Psoas muscle (tissue), 8 donors: ENCODE data around the gene ADGRE1. TPM values are rescaled to one million over a fixed set of nuclear protein-coding genes. Genes with fewer than 3 reads are reported as not detected.
"Not testable (repeated sequence)": the region's sequence is repeated elsewhere in the genome, so short reads cannot be mapped to it uniquely, and the experiment has no call there.

Experiments used
- ATAC-seq, 4 donors: fragments of 200-7000 bp; cut with Tn5 transposase; one replicate each; pipeline ENCODE4 v1.9.1; 2020; ENCODE audit warnings: moderate library complexity in 3 of 4, mild to moderate bottlenecking in 2 of 4
- DNase-seq, 2 donors: peaks; one replicate each; pipeline ENCODE4 v3.0.0-alpha.2; 2020
- H3K27ac ChIP-seq: fragments of 200-600 bp; one replicate; pipeline ENCODE4 v1.8.0; 2022
- H3K27me3 ChIP-seq, 3 donors: fragments of 200-600 bp in 1 of 3; one replicate each; pipeline versions ENCODE4 v1.6.1 to v1.8.0; 2013 to 2022; ENCODE audit warnings: low read length in 2 of 3, mild to moderate bottlenecking in 2 of 3, moderate library complexity in 1 of 3; ENCODE audit not compliant: insufficient read depth in 3 of 3
- H3K36me3 ChIP-seq, 2 donors: fragments of 200-600 bp in 1 of 2; one replicate each; pipeline versions ENCODE4 v1.6.1 to v1.8.0; 2013 to 2022; ENCODE audit warnings: low read depth in 1 of 2, mild to moderate bottlenecking in 1 of 2, moderate library complexity in 1 of 2; ENCODE audit not compliant: insufficient read depth in 1 of 2
- H3K4me1 ChIP-seq: fragments of 200-600 bp; one replicate; pipeline ENCODE4 v1.8.0; 2022
- H3K4me3 ChIP-seq: fragments of 200-600 bp; one replicate; pipeline ENCODE4 v1.8.0; 2022; ENCODE audit warnings: mild to moderate bottlenecking
- H3K9me3 ChIP-seq: fragments of 200-600 bp; one replicate; pipeline ENCODE4 v1.8.0; 2022
- whole genome bisulfite sequencing, 3 donors: extraction: QIAGEN DNeasy Blood & Tissue Kit; methylation state at CpG; one replicate each; pipeline versions ENCODE4 v1.1.6 to v1.1.7; 2013; 5-methylcytosine and 5-hydroxymethylcytosine counted together
- intact Hi-C, 2 donors: fragments of 100-400 bp; cut with DNase I; formaldehyde crosslinking; loops; one replicate each; pipeline versions ENCODE4 v1.11.0 to v1.14.2; 2022
- polyA plus RNA-seq, 3 donors: library from polyadenylated mRNA; stranded (reverse); fragments of 200-250 nt; gene quantifications; one replicate each; pipeline ENCODE4 v1.2.3, GENCODE V29; 2013
- total RNA-seq, 4 donors: library from RNA; stranded (reverse); fragmentation: NEBNext Ultra II Directional in 2 of 4; extraction: Animal tissue kit (Norgen Biotek cat#: 25700) in 2 of 4; gene quantifications; one replicate each; pipeline versions ENCODE4 v1.2.1 to v1.2.4, GENCODE V29; 2021 to 2023
- TF ChIP-seq, protein P1 (sequence below): fragments of 200-600 bp; IDR thresholded peaks from one replicate; pipeline ENCODE4 v1.8.0; 2022; ENCODE audit warnings: antibody characterized with exemption
- donor health status: healthy with polysubstance abuse.
- donor health status: DM: no; HTN: no; CAD: no; lungs with moderate emphysema.
- donor health status: Bipolar disorder and iron deficiency.
- donor health status: healthy.
- donor health status: DM: yes; HTN: yes; CAD: no.
- donor health status: DM: no; HTN: no; CAD: no.
- donor health status: DM: no; HTN: no; CAD: no.
- donor health status: DM: yes; HTN: yes; CAD: no.

Gene ADGRE1
- total and polyA plus RNA-seq, 7 donors: 0.03 to 0.42 (median 0.22) TPM; not detected in 3

DNA sequence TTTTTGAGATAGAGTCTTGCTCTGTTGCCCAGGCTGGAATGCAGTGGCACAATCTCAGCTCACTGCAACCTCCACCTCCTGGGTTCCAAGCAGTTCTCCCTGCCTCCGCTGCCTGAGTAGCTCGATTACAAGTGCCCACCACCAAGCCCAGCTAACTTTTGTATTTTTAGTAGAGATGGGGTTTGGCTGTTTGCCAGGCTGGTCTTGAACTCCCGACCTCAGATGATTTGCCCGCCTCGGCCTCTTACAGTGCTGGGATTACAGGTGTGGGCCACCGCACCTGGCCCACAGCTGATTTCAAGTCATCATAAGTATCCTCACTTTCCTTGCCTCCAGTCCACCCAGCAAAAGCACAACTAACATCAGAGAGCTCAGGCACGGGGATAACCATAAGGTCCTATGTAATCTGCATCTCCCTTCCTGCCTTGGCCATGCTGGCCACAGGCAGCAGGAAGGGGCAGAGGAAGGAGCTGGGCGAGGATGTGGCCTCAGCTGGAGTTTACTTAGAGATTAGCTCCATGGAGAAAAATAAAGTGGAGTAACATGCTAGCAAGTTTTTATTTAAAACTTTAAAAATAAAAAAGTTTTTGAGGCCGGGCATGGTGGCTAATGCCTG, 22.9 kb upstream of the ADGRE1 start:
- no peaks in the 10 kb centered on the region for H3K4me1 ChIP-seq
- DNase-seq: no peak
- WGBS, 3 donors: 55 to 66% (median 57%) methylated on average over 9 of the region's 9 CpGs

GRCh38 chr19:6865849-6866248, 21.5 kb upstream of the ADGRE1 start:
- intact Hi-C loops: loop anchor here (2.0 to 10.0 kb wide), 3 partner anchors 231 to 347 kb away; partner anchors contain the start of gene TNFSF9 (in 1 of the 2)
- peaks cover 0 to 5% (median 0%) of the 10 kb centered on the region in 3 donors for H3K27me3 ChIP-seq

More for the DNA sequence above, 22.9 kb upstream of the ADGRE1 start:
- Histone ChIP-seq H3K36me3 (no peaks in the 10 kb centered on the region), H3K9me3 (no peaks in the 10 kb centered on the region), H3K27me3 (peaks cover 0 to 5% (median 0%) of the 10 kb centered on the region in 3 donors), H3K27ac (no peak overlapping the region), H3K4me3 (no peak overlapping the region)
- no peak for ATAC-seq
- TF ChIP-seq, protein P1, sequence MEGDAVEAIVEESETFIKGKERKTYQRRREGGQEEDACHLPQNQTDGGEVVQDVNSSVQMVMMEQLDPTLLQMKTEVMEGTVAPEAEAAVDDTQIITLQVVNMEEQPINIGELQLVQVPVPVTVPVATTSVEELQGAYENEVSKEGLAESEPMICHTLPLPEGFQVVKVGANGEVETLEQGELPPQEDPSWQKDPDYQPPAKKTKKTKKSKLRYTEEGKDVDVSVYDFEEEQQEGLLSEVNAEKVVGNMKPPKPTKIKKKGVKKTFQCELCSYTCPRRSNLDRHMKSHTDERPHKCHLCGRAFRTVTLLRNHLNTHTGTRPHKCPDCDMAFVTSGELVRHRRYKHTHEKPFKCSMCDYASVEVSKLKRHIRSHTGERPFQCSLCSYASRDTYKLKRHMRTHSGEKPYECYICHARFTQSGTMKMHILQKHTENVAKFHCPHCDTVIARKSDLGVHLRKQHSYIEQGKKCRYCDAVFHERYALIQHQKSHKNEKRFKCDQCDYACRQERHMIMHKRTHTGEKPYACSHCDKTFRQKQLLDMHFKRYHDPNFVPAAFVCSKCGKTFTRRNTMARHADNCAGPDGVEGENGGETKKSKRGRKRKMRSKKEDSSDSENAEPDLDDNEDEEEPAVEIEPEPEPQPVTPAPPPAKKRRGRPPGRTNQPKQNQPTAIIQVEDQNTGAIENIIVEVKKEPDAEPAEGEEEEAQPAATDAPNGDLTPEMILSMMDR: no peak
- intact Hi-C loops: loop anchor here in 1 of 2 donors (10.0 kb wide), 2 partner anchors 230 to 330 kb away; partner anchors contain the start of gene TNFSF9

GRCh38 chr19:6866741-6867151, 20.6 kb upstream of the ADGRE1 start:
- Histone ChIP-seq H3K4me3 (no peak overlapping the region), H3K36me3 (no peaks in the 10 kb centered on the region), H3K4me1 (no peaks in the 10 kb centered on the region), H3K9me3 (no peaks in the 10 kb centered on the region), H3K27me3 (peaks cover 0 to 5% (median 0%) of the 10 kb centered on the region in 3 donors), H3K27ac (no peak overlapping the region)
- ATAC-seq (no peak), DNase-seq (no peak)
- TF ChIP-seq, protein P1: no peak
- WGBS, 3 donors: 45 to 54% (median 51%) methylated on average over 6 of the region's 6 CpGs
- intact Hi-C loops: loop anchor here (2.0 to 10.0 kb wide), 3 partner anchors 232 to 348 kb away; partner anchors contain the start of gene TNFSF9 (in 1 of the 2)

More at GRCh38 chr19:6865849-6866248, 21.5 kb upstream of the ADGRE1 start:
- H3K36me3 ChIP-seq: no peaks in the 10 kb centered on the region
- WGBS, 3 donors: 67 to 73% (median 68%) methylated on average over 10 of the region's 10 CpGs
- no peak overlapping the region for H3K27ac ChIP-seq
- DNase-seq: no peak
- TF ChIP-seq, protein P1: no peak
- no peaks in the 10 kb centered on the region for H3K9me3 ChIP-seq
- no peak overlapping the region for H3K4me3 ChIP-seq
- ATAC-seq: no peak
- H3K4me1 ChIP-seq: no peaks in the 10 kb centered on the region

DNA sequence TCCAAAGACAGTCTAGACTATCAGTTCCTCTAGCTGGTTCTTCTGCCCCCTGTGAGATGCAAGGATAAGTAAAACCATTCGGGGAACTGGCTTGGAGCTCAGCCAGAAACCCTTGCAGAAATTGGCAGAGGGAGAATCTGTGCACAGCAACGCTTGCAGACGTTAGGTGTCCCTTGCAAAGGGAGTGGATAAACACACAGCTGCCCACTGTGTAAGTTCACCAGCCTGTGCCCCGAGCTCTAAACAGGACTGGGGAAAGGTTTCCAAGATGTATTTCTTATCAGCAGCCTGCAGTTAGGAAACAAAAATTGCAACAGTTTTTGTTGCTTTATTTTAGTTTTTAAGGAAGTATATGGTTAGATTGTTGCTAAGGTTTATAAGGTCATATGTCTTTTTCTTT, 19.0 kb upstream of the ADGRE1 start:
- no peak for ATAC-seq
- peaks cover 0 to 5% (median 0%) of the 10 kb centered on the region in 3 donors for H3K27me3 ChIP-seq
- H3K4me1 ChIP-seq: no peaks in the 10 kb centered on the region
- intact Hi-C loops: loop anchor here in 1 of 2 donors (10.0 kb wide), 2 partner anchors 234 to 334 kb away; partner anchors contain the start of gene TNFSF9
- 3 to 6% (median 3%) methylated on average over 4 of the region's 4 CpGs for WGBS, 3 donors
- no peaks in the 10 kb centered on the region for H3K9me3 ChIP-seq
- H3K4me3 ChIP-seq: no peak overlapping the region
- no peak overlapping the region for H3K27ac ChIP-seq
- TF ChIP-seq, protein P1: no peak
- H3K36me3 ChIP-seq: no peaks in the 10 kb centered on the region
- peak in 1 of 2 donors; percentile 21 for DNase-seq

- not testable (repeated sequence) for H3K27me3 ChIP-seq, ATAC-seq, H3K4me3 ChIP-seq, H3K4me1 ChIP-seq, H3K36me3 ChIP-seq, H3K27ac ChIP-seq, H3K9me3 ChIP-seq, DNase-seq
- 85 to 91% (median 90%) methylated on average over 21 to 22 of the region's 22 CpGs for WGBS, 3 donors
- intact Hi-C loops: loop anchor here in 1 of 2 donors (10.0 kb wide), 2 partner anchors 235 to 335 kb away; partner anchors contain the start of gene TNFSF9
Measured at GRCh38 chr19:6869151-6869882, 18.1 kb upstream of the ADGRE1 start.
